Hematopoietic multipotent progenitor cell treated with erythropoietin and hydrocortisone succinate and interleukin-3 and kit ligand, for 6 days (in vitro differentiated cells): ENCODE measurements around the gene PRR29.

ENCODE experiments used
- DNase-seq: peaks from one replicate; pipeline ENCODE4 v3.0.0-alpha.2; 2015

The PRR29 gene

DNA sequence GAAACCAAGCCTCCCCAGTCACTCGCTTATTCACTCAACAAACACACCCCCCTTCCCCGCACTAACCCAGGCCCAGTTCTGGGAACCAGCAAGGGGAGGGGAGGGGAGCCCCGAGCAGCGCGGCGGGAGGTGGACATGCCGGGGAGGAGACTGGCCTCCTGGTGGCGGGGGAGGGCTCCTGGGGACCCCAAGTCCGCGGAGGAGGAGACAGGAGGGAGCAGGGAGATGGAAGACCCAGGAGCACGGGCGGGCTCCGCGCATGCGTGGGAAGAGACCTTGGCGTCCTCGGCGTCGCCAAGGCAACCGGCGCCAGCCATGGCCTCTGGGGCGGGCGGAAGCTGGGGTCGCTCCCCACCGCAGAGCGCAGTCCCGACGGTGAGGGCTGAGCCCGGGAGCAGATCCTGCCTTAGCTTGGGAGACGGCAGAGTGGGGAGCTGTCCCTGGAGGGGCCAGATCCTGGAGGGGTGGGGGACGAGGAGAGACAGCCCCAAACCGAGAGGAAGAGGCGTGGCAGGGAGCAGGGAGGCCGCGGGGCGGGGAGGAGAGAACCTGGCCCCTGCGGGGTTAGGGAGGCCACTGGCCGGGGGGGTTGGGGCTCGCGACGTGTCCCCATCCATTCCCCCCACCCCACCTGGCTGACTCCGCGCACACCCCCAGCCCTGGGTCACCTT is at the start of gene PRR29:
Gene PRR29, plus strand, starts transcription at position 302 of the 671 bp plus-strand sequence. Its CDS starts 14 bp downstream, at position 316.
- peak; percentile 90 for DNase-seq

DNA sequence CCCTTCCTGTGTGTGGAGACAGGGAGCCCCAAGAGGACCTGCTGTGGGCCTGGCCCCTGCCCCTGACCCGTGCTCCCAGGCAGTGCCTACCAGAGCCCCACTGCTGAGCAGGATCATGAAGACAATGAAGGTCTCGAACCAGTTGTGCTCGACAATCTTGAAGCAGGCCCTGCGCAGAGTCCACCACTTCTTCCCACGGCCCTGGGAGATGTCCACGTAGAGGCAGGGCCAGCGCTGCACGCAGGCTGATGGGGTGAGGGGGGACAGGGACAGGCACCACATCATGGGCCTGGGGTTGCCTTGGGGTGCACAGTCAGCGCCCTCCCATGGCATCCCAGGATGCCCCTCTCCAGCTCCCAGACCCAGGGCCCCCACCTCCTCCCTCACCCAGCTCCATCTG is 49.6 kb upstream of the PRR29 start:
- no peak for DNase-seq

DNA sequence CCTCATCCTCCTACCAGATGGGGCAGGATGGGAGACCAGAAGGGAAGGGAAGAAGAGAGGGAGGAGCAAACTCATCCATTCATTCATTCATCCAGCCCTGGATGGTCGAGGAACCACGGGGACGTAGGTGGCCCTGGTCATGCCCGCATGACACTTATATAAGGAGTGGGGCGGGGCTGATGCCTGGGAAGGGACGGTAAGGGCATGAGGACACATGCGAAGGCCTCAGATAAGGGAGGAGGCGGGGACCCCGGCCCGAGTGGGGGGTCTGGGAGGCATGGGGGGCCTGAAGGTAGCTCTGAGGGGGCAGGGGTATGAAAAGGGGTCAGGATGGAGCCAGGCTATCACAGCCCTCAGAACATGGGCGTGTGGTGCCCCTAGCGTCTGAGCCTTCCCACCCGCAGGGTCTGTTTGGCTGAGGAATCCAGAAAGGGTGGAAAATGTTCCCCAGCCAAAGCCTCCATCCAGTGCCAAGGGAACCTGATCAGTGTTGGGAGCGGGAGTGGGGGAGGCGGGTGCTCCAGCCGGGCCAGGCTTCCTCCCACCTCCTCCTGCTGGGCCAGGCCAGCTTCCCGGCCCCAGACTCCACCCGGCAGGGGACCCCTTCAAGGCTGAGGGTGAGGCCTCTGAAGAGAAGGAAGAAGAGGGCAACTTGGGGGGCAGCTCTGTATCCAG is 48.4 kb upstream of the PRR29 start:
- DNase-seq, result no peak

DNA sequence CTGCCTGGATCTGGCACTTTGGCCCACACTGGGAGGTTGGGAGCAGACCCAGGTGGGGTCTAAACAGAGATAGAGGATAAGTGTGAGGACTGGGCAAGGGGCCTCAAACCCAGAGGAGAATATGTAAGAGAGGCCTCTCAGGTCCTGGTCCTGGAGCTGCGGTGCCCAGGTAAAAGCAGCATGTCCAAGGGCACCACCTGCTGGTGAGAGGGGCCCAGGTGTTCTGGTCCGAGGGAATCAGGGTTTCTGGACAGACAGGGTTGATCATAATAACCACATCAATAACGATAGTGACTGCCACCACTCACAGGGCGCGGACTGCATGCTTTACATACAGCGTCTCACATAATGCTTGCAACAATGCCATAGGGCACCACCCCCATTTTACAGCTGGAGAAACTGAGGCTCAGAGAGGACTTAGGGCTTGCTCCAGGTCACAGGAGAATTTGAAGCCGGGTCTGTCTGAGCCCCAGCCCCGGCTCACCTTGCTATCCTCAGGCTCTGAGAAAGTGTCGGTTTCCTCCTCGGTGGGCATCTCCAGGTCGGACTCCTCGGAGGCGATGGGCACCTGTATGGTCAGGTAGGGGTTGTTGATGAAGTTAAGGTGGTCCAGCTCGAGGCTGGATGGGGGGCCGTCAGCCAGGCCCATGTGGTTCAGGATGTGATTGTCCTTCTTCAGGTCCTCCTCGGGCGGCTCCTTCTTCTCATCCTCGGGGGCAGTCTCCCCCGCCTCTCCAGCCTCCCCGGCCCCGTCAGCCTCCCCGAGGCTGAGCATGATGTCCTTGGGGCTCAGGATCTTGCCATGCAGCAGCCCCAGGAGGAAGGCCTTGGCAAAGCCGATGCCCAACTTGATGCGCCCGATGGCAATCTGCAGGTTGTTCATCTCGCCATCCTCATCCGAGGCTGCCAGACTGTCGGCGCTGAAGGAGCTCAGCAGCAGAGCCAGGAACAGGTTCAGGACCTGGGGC is 46.9 kb upstream of the PRR29 start:
- no peak for DNase-seq

DNA sequence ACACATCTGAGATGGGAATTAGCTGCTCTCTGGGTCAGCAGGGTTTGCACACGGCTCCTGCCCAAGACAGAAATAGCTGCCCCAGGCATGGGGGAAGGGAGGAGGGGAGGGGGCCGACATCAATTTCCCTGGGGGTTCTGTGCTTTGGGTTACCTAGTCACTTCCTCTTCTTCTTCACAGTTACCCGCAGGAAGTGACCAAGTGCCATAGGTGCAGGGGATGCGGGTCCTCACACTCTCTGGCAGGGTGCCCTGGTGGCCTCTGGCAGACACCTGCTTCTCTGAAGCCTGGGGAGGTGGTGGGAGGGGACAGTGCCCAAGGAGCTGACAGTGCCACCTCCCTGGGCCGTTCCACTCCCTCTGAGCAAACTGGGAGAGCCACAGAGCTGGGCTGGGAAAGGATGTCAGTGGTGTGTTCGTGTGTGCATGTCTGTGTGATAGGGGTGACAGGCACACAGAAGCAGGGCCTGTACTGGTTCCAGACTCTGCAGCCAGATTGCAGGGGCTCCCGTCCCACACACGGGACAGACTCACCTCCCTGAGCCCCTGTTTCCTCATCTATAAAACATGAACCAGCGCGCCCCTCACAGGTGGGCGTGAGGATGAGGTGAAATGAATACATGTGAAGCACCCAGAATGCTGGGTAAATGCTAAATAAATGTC is 43.6 kb upstream of the PRR29 start:
- DNase-seq, result no peak

DNA sequence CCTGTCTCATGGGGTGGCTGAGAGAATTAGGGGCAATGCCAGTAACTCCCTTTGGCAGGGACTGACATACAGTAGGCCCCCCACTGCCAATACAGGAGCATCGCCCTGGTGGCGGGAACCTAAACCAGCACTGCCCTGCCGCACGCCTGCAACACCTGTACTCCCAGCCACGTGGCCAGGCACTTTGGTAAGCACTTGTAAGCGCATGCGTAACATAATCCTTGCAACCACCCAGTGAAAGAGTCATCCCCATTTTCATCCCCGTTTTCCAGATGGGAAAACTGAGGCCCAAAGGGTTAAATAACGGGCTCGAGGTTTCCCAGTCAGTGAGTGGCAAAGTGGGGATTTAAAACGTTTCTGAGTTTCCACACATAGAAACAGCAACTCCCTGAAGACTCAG is 42.9 kb upstream of the PRR29 start:
- no peak for DNase-seq

DNA sequence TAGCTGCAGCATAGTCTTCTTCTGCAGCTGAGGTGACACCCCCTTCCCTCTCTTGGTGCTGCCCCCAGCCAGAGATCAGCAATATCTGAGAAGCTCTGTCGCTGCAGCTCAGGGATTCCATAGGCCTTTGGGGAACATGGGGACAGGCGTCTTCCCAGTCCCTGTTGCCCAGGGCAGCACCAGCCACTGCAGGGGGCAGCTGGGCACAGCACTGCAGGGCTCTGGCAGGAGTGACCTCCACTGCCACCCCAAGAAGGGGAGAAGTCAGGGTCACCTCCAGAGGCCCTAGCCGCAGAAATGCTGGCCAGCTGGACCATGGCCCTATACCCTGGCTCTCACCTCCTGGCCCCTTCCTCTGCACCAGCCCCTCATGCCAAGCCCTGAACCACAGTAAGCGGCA is 42.4 kb upstream of the PRR29 start:
- DNase-seq, result no peak

DNA sequence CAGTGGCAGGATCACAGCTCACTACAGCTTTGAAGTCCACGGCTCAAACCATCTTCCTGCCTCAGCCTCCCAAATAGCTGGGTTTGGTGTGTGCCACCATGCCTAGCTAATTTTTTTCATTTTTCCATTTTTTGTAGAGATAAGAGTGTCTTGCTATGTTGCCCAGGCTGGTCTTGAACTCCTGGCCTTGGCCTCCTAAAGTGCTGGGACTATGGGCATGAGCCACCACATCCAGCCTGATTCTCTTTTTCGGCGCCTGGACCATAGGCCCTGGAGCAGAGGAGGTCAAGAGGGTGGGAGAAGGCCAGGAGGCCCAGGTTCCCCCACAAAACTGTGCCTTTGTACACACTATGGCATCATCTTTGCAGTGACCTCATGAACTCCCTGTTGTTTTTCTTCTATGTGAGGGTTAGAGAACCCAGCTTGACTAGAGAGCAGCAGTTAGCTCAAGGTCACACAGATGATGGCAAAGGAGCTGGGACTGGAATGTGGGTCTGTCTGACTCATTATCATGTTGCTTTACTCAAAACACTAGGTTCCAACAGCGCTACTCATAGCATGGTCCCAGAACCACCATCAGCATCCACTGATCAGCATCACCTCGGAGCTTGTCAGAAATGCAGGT is 41.7 kb upstream of the PRR29 start:
- DNase-seq, result no peak

DNA sequence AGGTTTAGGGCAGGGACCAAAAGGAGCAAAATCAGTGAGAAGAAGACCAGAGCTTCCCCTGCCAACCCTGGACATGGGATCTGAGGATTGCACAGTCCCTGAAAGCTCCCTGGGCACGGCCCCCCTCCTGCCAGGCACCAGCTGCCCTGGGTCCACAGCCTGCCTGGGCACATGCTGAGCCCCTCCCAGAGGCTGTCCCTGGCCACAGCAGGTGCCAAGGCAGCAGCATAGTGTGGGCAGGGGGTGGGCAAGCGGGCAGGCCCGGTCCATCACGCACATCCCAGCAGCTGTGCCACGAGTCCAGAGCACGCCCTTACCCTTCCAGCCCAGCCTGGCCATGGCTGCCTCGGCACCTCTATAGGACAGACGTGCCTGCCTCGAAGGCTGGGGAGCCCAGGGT is 38.1 kb upstream of the PRR29 start:
- DNase-seq, result no peak

DNA sequence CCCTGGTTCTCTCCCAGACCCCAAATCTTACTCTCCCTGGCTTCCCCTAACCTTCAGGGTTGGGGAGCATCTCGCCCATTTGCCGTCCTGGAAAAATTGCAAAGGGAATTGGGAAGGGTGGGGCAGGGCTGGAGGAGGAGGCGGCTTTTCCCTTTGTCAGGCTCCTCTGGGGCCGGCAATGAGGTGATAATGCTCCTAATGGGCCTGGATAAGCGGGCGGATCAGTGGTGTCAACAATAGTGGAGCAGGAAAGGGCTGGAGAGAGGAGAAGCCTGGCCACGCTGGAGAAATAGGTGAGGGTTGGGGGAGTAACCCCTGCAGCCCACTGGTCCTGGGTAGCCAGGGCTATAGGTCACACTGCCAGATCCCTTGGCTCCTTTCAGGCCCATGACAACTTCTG is 37.7 kb upstream of the PRR29 start:
- DNase-seq, result no peak

DNA sequence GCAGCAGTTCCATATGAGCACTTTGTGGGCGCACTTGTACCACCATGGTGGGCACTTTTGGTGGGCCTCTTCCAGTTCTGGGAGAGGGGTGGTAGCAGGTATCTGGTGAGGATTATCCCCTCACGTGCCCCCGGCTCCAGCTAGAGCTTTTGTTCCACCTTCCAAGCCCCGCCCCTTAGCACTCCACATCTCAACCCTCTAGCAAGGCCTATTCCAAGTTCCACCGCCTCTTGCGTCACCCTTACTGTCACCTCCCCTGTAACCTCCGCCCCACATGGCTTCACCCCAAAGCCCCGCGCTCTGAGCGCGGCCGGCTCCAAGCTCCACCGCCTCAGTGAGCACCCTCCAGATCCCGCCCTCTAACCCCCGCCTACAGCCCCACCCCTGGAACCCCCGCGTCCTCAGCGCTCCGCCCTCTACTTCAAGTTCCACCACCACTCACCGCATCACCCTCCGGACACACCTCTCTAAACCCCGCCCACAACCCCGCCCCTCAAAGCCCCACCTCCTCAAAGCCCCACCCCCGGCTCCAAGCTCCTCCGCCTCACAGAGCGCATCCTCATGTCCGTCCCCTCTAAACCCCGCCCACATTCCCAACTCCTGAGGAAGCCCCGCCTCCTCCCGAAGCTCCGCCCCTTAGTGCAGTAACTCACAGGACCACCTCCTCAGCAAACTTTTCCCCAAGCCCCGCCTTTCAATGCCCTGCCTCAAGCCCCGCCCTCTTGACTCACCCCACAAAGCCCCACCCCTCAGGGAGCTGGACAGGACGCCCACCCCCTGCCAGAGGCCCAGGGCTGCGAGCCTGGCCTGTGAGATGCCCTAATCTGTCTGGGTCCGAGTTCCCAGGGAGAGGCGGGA is 36.6 kb upstream of the PRR29 start:
- peak; percentile 91 for DNase-seq

DNA sequence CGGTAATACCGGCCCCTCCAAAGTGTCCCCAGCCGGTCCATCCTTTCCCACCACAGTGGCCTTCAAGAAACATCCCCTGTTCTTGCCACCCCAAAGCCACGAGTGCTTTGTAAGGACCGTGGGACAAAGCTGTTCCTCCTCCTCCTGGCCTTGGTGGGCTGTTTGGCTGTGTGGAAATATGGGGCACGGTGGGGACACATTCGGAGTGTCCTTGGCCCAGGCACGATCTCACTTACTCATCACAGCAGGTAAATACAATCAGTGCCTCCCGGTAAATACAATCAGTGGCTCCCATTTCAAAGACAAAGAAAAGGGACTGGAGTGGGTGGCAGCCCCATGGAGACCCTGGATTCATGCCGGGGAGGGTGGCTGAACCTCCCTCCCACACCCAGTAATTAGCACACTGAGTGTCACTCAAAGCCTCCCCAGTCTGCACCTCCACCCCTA is 35.8 kb upstream of the PRR29 start:
- DNase-seq, result no peak

DNA sequence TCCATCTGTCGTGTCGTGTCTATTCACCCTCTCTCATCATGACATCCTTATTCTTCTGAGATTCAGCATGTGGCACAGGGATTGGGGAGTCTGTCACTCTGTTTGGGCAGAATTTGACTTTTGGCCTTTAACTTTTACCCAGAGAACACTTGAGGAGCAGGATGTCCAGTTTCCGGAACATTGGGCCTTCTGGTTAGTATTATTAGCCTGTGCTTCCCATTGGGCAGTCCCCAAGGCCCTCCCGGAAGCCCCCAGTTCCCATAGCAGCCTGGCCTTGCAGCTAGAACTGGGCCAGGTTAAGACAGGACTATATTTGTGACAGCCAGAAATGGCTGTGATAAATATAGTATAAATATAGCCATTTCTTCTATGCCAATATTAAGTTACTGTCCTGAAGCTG is 35.0 kb upstream of the PRR29 start:
- no peak for DNase-seq

DNA sequence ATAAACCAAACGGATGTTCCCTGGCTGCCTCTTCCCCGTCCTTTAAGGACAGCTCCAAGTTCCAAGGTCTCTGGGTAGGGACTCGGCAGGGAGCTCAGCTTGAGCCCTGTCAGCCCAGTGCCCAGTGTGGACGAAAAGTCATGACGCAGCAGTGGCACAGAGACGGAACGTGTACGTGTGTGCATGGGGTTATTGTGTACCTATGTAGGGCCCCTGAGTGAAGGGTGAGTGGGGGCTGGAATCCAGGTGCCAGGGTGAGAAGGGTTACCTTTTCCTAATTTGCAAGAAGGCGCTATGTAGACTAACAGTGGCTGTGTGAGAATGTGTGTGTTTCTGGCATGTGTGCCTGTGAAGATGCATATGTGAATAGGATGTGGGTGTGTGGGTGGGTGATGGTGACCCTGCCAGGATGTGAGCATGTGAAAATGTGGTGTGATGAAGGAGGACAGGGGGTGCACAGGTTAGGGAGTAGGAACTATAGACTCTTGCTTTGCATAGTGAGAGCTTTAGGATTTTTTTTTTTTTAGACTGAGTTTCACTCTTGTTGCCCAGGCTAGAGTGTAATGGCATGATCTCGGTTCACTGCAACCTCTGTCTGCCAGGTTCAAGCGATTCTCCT is 31.4 kb upstream of the PRR29 start:
- DNase-seq, result no peak

DNA sequence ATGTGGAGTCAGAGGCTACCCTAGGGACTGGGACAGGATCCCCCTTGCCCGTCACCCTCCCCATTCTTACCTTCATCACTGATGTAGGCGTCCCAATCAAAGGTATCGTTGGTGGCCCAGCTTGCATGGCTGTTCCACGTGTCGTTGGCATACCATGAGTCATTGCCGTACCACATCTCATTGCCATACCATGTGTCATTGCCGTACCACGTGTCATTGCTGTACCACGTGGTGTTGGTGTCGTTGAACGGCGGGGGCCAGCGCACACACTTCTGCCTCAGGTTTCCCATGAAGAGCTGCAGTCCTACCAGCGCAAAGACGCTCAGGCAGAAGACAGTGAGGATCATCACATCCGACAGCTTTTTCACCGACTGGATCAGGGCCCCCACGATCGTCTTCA is 30.2 kb upstream of the PRR29 start:
- DNase-seq, result no peak

DNA sequence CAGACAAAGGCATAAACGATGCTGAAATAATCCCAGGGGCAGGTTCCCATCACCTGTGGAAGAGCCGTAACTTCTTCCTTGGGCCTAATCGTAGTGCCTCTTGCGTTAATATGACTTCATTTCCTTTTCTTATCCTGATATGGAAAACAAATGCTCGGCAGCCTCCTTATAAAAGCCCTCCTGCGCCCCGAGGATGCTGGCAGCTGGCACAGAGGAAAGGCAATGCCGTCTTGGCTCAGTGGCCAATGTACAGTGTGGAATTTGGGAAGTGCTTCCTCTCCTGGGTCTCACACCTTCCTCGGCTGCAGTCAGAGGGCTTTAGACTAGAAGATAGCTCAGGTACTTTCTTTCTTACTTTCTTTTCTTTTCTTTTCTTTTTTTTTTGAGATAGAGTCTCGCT is 28.9 kb upstream of the PRR29 start:
- DNase-seq, result no peak

DNA sequence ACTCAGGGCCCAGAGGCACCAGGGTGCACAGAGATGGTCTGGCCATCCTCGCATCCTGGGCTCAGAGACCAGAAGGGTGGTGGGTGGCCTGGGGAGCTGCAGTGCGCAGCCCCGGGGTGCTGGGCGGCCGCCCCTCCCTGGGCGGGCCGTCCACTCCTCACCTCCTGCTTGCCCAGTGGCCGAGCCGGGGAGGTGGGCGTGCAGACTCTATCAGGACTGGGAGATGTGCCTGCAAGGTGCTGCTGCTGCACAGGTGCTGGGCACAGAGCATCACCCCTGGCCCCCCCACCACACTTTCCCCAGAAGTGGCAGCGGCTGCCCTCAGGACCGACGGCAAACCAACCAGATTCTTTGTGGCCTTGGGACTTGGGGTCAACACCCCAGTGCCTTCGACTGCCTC is 25.4 kb upstream of the PRR29 start, which contains the start of gene SCN4A:
Gene SCN4A, minus strand, starts transcription at position 123 of the 400 bp plus-strand sequence. Its CDS starts 77 bp downstream, at position 46.
- DNase-seq, result no peak

DNA sequence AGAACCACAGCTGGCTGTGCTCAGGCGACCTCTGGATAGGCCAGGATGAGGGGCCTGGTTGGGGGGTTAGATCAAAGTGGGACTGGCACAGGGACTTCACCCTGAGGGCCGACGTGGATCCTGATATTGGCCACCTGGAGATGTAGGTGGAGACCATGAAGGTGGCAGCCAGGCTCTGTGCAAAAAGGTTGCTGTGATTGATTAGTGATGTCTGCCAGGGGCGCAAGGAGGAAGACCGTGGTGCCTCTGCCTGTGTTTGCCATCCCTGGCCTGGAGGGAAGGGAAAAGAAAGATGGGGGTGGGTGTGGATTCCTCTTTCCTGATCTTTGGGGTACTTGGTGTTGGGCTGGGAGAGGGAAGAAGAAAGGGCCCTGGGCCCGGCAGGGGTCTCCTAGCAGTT is 24.9 kb upstream of the PRR29 start:
- no peak for DNase-seq

DNA sequence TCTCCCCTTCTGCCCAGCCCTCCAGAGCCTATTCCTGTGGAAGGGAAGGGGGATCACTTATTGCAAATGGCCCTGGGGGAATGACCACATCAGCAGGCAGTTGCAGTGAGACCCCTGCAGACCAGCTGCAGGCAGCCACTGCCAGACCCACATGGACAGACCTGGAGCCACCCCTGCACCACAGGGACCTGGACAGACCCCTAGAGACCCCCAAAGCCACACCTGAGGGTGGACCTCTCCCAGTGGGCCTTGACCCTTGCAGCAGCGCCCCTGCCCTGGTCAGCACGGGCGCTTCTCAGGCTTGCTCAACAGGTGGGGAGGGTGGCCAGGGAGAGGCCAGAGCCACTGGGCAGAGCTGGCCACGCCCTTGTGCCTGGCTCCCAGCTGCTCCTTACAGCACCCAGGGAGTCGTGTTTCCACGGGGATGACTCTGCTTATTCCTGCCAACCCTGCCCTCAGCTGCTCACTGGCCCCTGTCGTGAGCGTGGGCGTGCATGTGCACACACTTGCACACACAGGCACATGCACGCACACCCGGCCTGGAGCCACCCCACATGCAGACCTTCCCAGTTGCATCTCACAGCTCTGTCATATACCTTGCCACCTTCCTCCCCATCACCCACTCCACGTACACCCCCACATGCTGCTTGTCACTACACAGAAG is 24.1 kb upstream of the PRR29 start:
- no peak for DNase-seq

DNA sequence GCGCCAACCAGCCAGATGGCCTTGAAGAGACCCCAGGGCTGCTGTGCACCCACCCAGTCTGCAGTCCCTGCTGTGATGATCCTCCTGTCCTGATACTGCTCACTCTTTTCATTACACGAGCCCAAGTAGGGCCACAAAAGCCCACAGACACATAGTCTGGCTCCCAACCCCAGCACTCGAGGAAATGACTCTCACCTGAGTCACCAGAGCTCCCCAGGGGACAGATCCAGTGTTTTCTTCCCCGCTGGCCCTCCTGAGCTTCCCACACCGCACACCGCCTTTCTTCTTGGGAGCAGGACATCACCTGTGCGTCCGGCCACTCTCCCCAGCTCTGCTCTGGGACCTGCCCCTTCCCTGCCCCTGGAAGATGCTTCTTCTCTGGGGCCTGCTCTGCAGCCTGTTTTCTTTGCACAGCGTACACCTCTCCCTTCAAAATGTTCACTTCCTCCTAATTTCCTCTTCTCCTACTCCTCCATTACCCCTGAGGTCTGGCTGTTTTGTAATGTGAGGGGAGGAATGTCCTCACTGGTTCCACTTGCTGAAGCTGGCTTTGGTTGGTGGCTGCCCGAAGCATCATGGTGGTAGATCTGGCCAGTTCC is 23.5 kb upstream of the PRR29 start:
- DNase-seq, result no peak
